AG08395 (cell line): Measurements from ENCODE around the gene CARMIL1.
"Not testable (repeated sequence)": the region's sequence is repeated elsewhere in the genome, so short reads cannot be mapped to it uniquely, and the experiment has no call there.

Experiments used
- DNase-seq: peaks from one replicate; pipeline ENCODE4 v3.0.0; 2012; ENCODE audit warnings: mixed read lengths, low spot score

Gene CARMIL1

GRCh38 chr6:25578538-25578937 is 299.4 kb downstream of the CARMIL1 start:
- no peak for DNase-seq

- no peak for DNase-seq
These were observed 300.3 kb downstream of the CARMIL1 start for GRCh38 chr6:25579391-25579883.

- no peak for DNase-seq
These were observed 300.8 kb downstream of the CARMIL1 start for GRCh38 chr6:25579902-25580495.

- no peak for DNase-seq
These were observed 302.9 kb downstream of the CARMIL1 start for GRCh38 chr6:25582101-25582500.

GRCh38 chr6:25583099-25583498 is 303.9 kb downstream of the CARMIL1 start:
- no peak for DNase-seq

GRCh38 chr6:25583906-25584305 is 304.7 kb downstream of the CARMIL1 start:
- DNase-seq = no peak

GRCh38 chr6:25585225-25585624 is 306.1 kb downstream of the CARMIL1 start:
- no peak for DNase-seq

- not testable (repeated sequence) for DNase-seq
These were observed 306.9 kb downstream of the CARMIL1 start for GRCh38 chr6:25586119-25586518.

- DNase-seq = no peak
These were observed 307.8 kb downstream of the CARMIL1 start for GRCh38 chr6:25586927-25587326.

GRCh38 chr6:25590986-25591385 is 311.8 kb downstream of the CARMIL1 start:
- DNase-seq = no peak

GRCh38 chr6:25596928-25597818 is 318.0 kb downstream of the CARMIL1 start:
- no peak for DNase-seq

GRCh38 chr6:25599516-25600085 is 320.4 kb downstream of the CARMIL1 start:
- no peak for DNase-seq

- peak; percentile 46 for DNase-seq
These were observed 322.9 kb downstream of the CARMIL1 start for GRCh38 chr6:25601800-25602673.

GRCh38 chr6:25602674-25602982 is 323.5 kb downstream of the CARMIL1 start:
- DNase-seq = no peak

- no peak for DNase-seq
These were observed 324.1 kb downstream of the CARMIL1 start for GRCh38 chr6:25603251-25603650.

GRCh38 chr6:25606151-25606550 is 327.0 kb downstream of the CARMIL1 start:
- DNase-seq = no peak

- no peak for DNase-seq
These were observed 329.5 kb downstream of the CARMIL1 start for GRCh38 chr6:25608558-25609174.

GRCh38 chr6:25612666-25613065 is 333.5 kb downstream of the CARMIL1 start:
- DNase-seq = no peak

- no peak for DNase-seq
These were observed 334.2 kb downstream of the CARMIL1 start for GRCh38 chr6:25613415-25613814.

GRCh38 chr6:25614052-25614451 is 334.9 kb downstream of the CARMIL1 start:
- DNase-seq = no peak

GRCh38 chr6:25615471-25615870 is 336.3 kb downstream of the CARMIL1 start:
- no peak for DNase-seq

- no peak for DNase-seq
These were observed 338.8 kb downstream of the CARMIL1 start for GRCh38 chr6:25617997-25618396.
